ENCODE measurements around the gene GHSR. TPM values are rescaled to one million over a fixed set of nuclear protein-coding genes. Genes with fewer than 3 reads are reported as not detected.
A peak's percentile ranks its signal among the peaks of the same experiment; 100 is the strongest.

GHSR gene
- polyA plus RNA-seq, 4 donors, result not detected

GRCh38 chr3:172397716-172398405 is 50.4 kb downstream of the GHSR start:
- Histone ChIP-seq H3K4me3 (ENCODE audit: low read depth in 1 of 3, low read length in 3 of 3) (no peak overlapping the region), H3K4me1 (ENCODE audit: control insufficient read depth in 3 of 3, insufficient read depth in 2 of 3, low read depth in 1 of 3, low read length in 2 of 3) (no peaks in the 10 kb centered on the region), H3K36me3 (ENCODE audit: control insufficient read depth in 3 of 3, insufficient read depth in 2 of 3, low read depth in 1 of 3, low read length in 3 of 3) (peaks cover 3 to 11% (median 3%) of the 10 kb centered on the region in 3 donors), H3K27me3 (ENCODE audit: control insufficient read depth in 3 of 3, insufficient read depth in 3 of 3, low read length in 3 of 3) (no peaks in the 10 kb centered on the region), H3K27ac (ENCODE audit: low read depth in 1 of 3, low read length in 2 of 3) (no peak overlapping the region), H3K9me3 (ENCODE audit: control insufficient read depth in 2 of 2, insufficient read depth in 1 of 2, low read depth in 1 of 2, low read length in 1 of 2) (no peaks in the 10 kb centered on the region)
- 36 to 50% (median 46%) methylated on average over 1 of the region's 1 CpG for WGBS, 3 donors
- DNase-seq (peak in 1 of 2 donors; percentile 2), FAIRE-seq (no peak)

GRCh38 chr3:172396400-172396799 is 51.9 kb downstream of the GHSR start:
- 88 to 91% (median 89%) methylated on average over 7 of the region's 7 CpGs for WGBS, 3 donors
- H3K36me3 ChIP-seq (ENCODE audit: control insufficient read depth in 3 of 3, insufficient read depth in 2 of 3, low read depth in 1 of 3, low read length in 3 of 3), result peaks cover 1 to 11% (median 3%) of the 10 kb centered on the region in 3 donors
- FAIRE-seq, result no peak

GRCh38 chr3:172394692-172395091 is 53.6 kb downstream of the GHSR start:
- DNase-seq (no peak), FAIRE-seq (no peak)
- Histone ChIP-seq H3K36me3 (ENCODE audit: control insufficient read depth in 3 of 3, insufficient read depth in 2 of 3, low read depth in 1 of 3, low read length in 3 of 3) (peaks cover 1 to 7% (median 3%) of the 10 kb centered on the region in 3 donors), H3K9me3 (ENCODE audit: control insufficient read depth in 2 of 2, insufficient read depth in 1 of 2, low read depth in 1 of 2, low read length in 1 of 2) (no peaks in the 10 kb centered on the region), H3K4me3 (ENCODE audit: low read depth in 1 of 3, low read length in 3 of 3) (no peak overlapping the region), H3K27me3 (ENCODE audit: control insufficient read depth in 3 of 3, insufficient read depth in 3 of 3, low read length in 3 of 3) (no peaks in the 10 kb centered on the region), H3K4me1 (ENCODE audit: control insufficient read depth in 3 of 3, insufficient read depth in 2 of 3, low read depth in 1 of 3, low read length in 2 of 3) (peaks cover 0 to 3% (median 0%) of the 10 kb centered on the region in 3 donors), H3K27ac (ENCODE audit: low read depth in 1 of 3, low read length in 2 of 3) (no peak overlapping the region)
- WGBS, 3 donors, result 97% methylated on average over 2 of the region's 2 CpGs

More at GRCh38 chr3:172396400-172396799, 51.9 kb downstream of the GHSR start:
- no peak for DNase-seq
- Histone ChIP-seq H3K27ac (ENCODE audit: low read depth in 1 of 3, low read length in 2 of 3) (no peak overlapping the region), H3K9me3 (ENCODE audit: control insufficient read depth in 2 of 2, insufficient read depth in 1 of 2, low read depth in 1 of 2, low read length in 1 of 2) (no peaks in the 10 kb centered on the region), H3K4me1 (ENCODE audit: control insufficient read depth in 3 of 3, insufficient read depth in 2 of 3, low read depth in 1 of 3, low read length in 2 of 3) (no peaks in the 10 kb centered on the region), H3K27me3 (ENCODE audit: control insufficient read depth in 3 of 3, insufficient read depth in 3 of 3, low read length in 3 of 3) (no peaks in the 10 kb centered on the region), H3K4me3 (ENCODE audit: low read depth in 1 of 3, low read length in 3 of 3) (no peak overlapping the region)

Other genes with a start within 250 kb of the GHSR start
- gene TNFSF10, start 75.0 kb upstream of the GHSR start, polyA plus RNA-seq, result 100 to 1,000 TPM in 1 of 4 donors, 10 to 100 TPM in 3; 31.1 to 169 (median 44.3) TPM